K562 (cell line): ENCODE data around the gene STT3A. TPM values are rescaled to one million over a fixed set of nuclear protein-coding genes. Genes with fewer than 3 reads are reported as not detected.
A peak's percentile ranks its signal among the peaks of the same experiment; 100 is the strongest.

Experiments used
- ARID1B ChIP-seq: fragments of 450-650 bp; IDR thresholded peaks from 2 replicates; pipeline ENCODE4 v1.6.1; 2016; ENCODE audit warnings: antibody characterized with exemption, mild to moderate bottlenecking, inconsistent platforms
- CEBPB ChIP-seq: fragments of 450-650 bp; IDR thresholded peaks from 2 replicates; pipeline ENCODE4 v1.6.1; 2016; ENCODE audit warnings: missing genetic modification characterization, missing compliant biosample characterization
- CEBPG ChIP-seq, 3 experiments: fragments of 200-800 bp in 1 of 3; sonication (Bioruptor generic) in 1 of 3; sonication (generic) in 1 of 3; formaldehyde crosslinking in 1 of 3; IDR thresholded peaks in 2 of 3; conservative IDR thresholded peaks in 1 of 3; 2 replicates each; pipeline versions ENCODE4 v1.6.1 to v1.8.0; 2016 to 2022; ENCODE audit warnings: missing compliant biosample characterization in 2 of 3, missing genetic modification characterization in 2 of 3, mild to moderate bottlenecking in 1 of 3, missing genetic modification reagents in 1 of 3
- ETV1 ChIP-seq: fragments of 450-650 bp; conservative IDR thresholded peaks from 2 replicates; pipeline ENCODE4 v1.6.1; 2016; ENCODE audit warnings: missing genetic modification characterization, control low read depth, low read depth, missing compliant biosample characterization
- FOXA3 ChIP-seq, 2 experiments: fragments of 450-650 bp in 1 of 2; sonication (generic) in 1 of 2; formaldehyde crosslinking; IDR thresholded peaks in 1 of 2; conservative IDR thresholded peaks in 1 of 2; 2 replicates each; pipeline versions ENCODE4 v1.4.0 to v1.8.0; 2020 to 2022; ENCODE audit warnings: mild to moderate bottlenecking in 2 of 2, missing genetic modification reagents in 1 of 2
- POLR3G ChIP-seq: IDR thresholded peaks from 2 replicates; pipeline ENCODE4 v1.6.1; 2011; ENCODE audit not compliant: insufficient read length, insufficient replicate concordance; ENCODE audit errors: extremely low read depth
- RREB1 ChIP-seq: fragments of 250-450 bp; sonication (Bioruptor Pico); IDR thresholded peaks from 2 replicates; pipeline ENCODE4 v1.4.0; 2020
- SMARCE1 ChIP-seq: fragments of 450-650 bp; IDR thresholded peaks from 2 replicates; pipeline ENCODE4 v1.7.1; 2016; ENCODE audit warnings: mild to moderate bottlenecking
- polyA plus RNA-seq, 8 experiments: library from polyadenylated mRNA; depleted of rRNA in 4 of 8; stranded (reverse) in 5 of 8; unstranded in 3 of 8; fragments of >200 nt; fragmentation: Nextera tagmentation in 2 of 8; fragmentation: Illumina TruSeq in 1 of 8; extraction: Ambion mirVana in 2 of 8; extraction: Trizol in 1 of 8; gene quantifications; 2 replicates each; pipeline versions ENCODE4 v1.2.1 to v1.2.3, GENCODE V29; 2011 to 2014; ENCODE audit warnings: inconsistent platforms in 1 of 8, missing spikeins in 1 of 8
- total RNA-seq, 7 experiments: library from RNA; depleted of rRNA in 6 of 7; stranded (reverse); fragments of >200 nt in 6 of 7; fragmentation: Illumina TruSeq in 2 of 7; extraction: Trizol in 2 of 7; gene quantifications; 2 replicates each; pipeline versions ENCODE4 v1.2.1 to v1.2.3, GENCODE V29; 2011 to 2021; ENCODE audit warnings: low replicate concordance in 1 of 7

Gene STT3A
- total and polyA plus RNA-seq, 9 of the 15 experiments (the other 6 are each of a cell fraction or from before 2014, with no cell fraction given): 70.7 to 330 (median 192) TPM

GRCh38 chr11:125621995-125622394 lies 29.3 kb downstream of the STT3A start (continued):
- TF ChIP-seq RREB1 (no peak), ARID1B (no peak), FOXA3 (CRISPR knock-in tag; conservative IDR thresholded peaks at IDR 0.05 in 1 of 2, IDR thresholded peaks at IDR 0.05 in 1 of 2) (no peak), ETV1 (tag) (no peak), CEBPB (tag) (peak; percentile 28; the same call in 1 of the 2 replicates), SMARCE1 (no peak), POLR3G (no peak), CEBPG (CRISPR knock-in tag; IDR thresholded peaks at IDR 0.05) (no peak), CEBPG (tag; conservative IDR thresholded peaks at IDR 0.05 in 1 of 2, IDR thresholded peaks at IDR 0.05 in 1 of 2) (peak in 1 of 2 experiments; percentile 33; a peak in 1 of 4 replicates)
